HG03571 (cell line): ENCODE measurements around the gene SV2C.

Experiments
- ATAC-seq: cut with Tn5 transposase; IDR thresholded peaks from one replicate; pipeline ENCODE4 v1.9.1; 2021; ENCODE audit not compliant: unreplicated experiment

Gene SV2C

DNA sequence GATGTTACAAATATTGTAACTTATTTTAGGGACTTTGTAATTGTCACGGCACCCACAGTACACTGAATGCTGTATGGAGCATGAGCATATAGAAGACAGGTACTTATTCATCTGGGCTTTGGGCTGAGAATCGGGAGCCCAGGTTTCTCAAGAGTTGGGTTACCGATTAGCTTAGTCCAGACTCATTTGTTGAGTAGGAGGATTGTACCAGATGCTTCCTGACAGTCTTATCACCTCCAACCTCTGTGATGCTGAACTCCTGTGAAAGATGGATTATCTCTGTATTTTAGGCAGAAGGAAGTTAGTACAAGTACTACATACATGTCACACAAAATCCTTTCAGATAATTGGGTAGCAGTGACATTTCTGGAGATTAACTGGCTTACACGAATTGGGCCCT, 79.2 kb downstream of the SV2C start:
- no peak for ATAC-seq

DNA sequence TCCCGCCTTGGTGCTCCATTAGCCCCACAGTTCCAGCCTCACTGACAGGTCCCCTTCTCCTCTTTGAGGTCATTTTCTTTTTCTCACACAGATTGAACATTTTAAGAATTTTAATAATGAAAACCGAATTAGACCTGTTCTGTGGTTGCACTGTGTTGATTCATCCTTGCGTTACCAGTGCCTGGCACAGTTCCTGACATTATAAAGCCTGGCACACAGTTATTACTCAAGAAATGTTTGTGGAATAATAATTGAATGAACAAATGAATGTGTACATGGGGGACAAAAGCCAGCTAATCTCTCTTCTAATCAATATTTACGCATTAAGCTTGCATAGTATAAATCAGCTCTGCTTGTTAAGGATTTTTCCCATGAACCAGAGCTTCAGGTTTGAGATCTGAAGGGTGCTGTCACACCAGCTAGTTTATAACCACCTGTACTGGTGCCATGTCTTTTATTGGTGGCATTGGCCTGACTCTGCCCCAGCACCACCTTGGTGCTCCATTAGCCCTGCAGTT, 80.0 kb downstream of the SV2C start:
- no peak for ATAC-seq

DNA sequence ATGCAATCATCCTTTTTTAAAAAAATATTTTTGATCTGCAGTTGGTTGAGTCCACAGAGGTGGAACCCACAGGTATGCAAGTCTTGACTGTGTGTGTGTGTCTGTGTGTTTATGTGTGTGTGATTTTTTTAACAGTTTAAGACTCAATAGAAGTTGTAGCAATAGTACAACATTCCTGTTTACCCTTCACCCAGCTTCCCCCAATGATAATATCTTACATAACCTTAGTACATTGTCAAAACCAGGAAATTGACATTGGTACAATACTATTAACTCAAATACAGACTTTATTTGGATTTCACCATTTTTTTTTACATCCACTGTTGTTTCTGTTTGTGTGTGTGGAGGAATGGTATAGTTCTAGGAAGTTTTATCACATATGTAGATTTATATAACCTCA, 81.8 kb downstream of the SV2C start:
- no peak for ATAC-seq

DNA sequence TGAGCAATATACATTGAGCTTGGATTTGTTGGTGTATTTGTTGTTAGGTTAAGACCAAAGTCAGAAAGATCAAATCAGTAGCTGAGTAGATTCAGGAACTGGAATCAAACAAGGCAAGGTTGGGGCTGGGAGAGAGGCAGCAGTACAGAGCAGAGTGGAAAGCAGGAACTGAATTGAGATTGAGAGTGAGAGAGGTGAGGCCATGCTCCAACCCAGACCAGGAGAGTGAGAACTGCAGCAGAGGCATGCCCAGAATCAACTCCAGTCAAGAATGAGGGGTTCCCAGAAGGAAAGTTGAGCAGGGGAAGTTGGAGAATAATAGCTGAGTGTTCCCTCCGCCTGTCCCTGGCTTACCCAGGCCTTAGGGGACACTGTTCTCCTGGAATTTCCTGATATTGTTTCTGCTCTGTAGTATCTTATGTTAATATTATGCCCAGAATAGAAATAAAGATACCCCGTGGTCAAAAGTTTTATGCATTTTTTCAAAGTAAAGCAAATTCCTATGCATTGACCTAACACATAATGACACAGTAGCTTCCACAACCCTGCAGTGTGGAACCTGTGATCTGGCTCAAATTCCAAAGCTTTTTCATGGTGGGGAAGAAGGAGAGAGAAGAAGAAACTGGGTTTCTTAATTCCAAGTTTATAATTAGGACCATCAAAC, 82.7 kb downstream of the SV2C start:
- ATAC-seq, result no peak

DNA sequence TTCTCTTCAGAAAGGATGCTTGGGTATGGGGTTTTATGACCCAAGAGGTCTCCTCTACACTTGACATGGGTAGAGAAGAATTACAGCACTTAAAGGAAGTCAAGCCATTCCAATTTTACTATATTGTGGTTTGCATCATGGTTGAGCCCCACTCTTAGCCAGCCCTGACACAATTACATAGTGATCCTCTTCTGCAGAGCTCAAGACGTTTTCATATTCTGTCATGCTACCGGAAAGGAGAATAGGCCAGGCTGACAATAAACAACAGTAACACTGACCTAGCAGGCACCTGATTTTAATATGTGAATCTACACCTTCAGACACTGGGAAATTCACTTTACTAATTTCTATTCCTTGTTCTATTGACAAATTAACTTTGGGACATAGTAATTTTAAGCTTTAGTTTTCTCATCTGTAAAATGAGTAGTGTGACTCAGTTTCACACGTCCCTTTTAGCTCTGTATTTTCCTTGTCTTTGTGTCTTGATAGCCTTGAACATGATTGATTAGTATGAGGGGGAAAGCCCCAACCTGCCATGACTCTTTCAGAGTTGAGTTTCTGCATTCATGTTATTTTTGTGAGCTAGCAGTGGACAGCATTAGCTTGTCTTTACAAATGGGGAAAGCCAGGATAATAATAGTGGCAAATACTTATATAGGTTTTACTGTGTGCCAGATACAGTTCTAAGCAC, 83.8 kb downstream of the SV2C start:
- no peak for ATAC-seq

DNA sequence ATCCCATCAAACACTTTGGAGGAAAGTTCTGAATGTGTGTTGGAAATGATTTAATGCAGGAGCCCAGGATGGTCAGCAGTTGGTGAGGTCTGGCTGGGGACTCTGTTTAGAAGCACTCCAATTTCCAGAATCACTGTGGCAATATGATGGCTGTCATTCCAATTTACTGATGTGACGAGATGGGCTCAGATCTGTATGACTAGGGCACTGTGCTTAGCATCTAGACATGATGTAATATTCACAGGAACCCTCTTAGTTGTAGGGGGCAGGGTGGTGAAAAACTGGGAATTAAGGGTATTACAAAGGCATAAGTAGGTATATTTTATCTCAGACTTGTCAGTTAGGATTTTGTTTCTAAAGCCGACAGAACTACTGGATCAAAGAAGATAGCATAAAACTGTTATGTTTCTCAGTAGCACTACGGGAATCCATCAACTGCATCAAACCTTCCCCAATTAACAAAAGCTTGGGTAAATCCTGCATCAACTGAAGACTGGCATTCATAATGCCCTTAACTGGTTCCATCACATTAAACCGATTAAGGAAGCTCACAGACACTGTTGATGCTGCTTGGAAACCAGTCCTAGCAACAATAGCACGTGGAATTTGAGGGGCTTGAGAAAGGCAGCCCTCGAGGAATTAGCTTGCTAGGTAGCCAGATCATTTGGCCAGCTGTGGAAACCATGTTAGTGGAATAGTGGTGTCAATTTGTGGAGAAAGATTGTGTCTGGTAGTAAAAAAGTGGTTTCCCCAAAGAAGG, 86.1 kb downstream of the SV2C start:
- ATAC-seq, result no peak

DNA sequence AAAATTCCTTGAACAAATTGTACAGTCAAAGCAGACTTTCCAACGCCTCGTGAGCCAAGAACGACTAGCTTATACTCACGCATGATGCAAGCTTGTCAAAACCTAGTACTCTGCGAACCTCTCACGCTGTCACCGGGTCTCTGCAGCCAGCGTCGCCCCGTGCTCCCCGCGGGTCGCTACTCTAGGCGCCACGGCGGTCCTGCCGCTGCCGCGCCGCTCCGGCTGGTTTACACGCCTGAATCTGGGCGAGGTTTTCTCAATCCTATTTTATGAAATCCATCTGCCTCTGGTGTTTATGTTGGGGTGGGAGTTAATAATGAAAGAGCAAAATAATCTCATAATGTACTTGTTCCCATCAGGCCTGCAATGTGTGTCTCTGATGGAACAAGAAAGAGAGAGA, 90.9 kb downstream of the SV2C start:
- ATAC-seq, result no peak

DNA sequence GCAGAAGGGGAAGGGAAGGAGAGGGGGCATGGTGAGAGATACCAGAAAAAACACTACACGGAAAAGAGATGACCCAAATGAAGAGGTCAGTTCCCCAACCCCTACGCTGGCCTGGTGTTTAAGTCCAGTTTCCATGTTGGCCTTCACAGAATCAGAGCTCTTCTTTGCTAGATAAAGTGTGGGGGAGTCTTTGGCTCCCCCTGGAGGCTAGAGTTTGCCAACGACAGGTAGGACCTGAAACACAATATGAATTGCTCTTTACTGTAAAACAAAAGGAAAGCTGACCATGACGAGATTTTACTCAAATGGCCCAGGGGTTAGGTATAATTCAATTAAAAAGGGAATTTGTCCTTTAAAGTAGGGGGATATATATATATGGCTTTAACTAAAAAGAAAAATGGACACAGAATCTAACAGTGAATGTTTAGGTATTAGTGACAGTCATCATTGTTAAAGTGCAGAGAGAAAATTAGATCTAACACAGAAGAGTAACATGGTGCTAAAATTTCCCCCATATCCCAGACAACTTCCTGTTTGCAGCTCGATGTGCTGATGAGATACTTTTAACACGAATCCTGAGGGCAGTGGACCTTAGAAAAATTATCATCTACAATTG, 92.0 kb downstream of the SV2C start:
- no peak for ATAC-seq

DNA sequence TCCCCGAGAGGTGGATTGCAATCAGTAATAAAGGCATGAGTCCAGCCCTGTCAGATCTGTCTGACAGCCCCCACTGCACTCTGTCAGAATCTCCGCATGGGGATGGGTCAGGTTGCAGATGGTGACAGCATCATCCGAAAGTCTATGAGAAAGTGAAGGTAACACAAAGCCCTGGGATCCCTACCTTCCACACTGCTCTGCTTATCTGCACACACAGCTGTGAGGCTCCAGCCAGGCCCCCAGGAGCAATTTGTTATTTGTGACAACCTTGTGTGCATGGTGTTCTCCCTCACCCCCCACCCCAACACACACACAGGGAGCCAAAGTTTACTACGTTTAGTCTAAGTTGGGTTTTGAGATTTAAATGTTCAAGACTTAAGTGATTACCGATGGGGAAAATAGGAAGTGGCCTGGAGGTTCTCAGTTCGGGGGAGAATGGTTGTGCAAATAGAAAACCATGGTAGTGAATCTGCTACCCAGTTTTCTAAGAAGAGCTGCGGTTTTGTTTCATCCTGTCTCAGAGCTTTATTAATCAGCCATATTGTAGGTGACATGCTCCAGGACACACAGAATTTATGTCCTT, 92.7 kb downstream of the SV2C start:
- peak; percentile 79 for ATAC-seq

DNA sequence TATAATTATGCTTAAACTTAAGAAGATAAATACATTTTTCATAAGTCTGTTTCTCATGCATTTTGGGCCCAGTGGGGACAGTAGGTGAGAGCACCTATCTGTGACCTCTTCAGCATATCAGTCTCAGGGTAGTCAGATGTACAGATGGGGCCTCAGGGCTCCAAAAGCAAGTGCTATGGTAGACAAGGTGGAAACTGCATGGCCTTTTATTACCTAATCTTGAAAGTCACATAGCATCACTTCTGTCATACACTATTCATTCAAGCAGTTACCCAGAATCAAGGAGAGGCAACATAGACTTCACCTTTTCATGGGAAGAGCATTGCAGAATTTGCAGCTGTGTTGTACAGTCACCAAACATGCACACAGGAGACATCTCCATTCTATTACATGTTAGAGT, 94.8 kb downstream of the SV2C start:
- ATAC-seq, result no peak

DNA sequence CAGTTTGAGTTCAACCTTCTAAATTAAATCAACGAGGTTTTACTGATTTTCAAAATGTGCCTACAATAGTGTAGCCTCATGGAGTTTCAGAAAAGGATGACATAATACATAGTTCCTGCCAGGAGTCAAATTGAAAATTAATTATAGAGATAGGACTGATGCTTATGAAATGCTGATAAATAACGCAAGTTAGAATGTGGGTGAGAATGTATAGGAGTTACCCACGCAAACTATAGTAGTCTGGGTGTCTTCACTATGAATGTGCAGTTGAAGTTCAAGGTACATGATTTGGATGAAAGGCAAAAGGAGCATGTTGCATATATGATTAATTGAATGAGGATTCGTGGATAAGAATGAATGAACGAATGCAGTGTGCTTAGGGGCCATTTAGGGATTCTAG, 95.7 kb downstream of the SV2C start:
- ATAC-seq, result no peak

DNA sequence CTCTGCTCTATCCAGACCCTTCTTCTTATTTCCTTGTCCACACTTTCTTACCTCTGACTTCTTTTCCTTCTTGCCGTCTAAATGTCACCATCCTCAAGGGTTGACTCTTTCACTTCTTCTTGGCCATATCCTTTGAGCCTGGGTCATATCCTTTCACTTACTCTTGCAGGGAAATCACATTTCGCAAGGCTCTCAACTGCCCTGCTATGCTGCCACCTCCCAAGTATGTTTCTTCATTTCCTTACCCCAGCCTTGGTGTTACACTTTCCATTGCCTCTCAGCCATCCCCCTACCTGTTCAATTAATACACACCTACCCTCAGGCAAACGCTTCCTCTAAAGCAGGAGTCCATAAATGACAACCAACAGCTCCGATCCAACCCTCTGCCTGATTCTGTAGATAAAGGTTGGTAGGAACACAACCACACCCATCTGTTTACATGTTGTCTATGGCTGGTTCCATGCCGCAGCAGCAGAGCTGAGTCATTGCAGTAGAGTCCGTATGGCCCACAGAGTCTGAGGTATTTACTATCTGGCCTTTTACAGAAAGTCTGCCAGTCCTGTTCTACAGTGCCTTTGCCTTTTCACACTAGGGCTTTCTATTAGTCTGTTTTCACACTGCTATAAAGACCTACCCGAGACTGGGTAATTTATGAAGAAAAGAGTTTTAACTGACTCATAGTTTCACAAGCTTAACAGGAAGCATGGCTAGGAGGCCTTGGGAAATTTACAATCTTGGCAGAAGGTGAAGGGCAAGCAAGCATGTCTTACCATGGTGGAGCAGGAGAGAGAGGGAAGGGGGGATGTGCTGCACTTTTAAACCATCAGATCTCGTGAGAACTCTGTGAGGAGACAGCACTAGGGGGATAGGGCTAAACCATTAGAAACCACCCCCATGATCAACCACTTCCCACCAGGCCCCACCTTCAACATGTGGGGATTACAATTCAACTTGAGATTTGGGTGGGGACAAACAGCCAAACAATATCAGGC, 97.9 kb downstream of the SV2C start:
- no peak for ATAC-seq

DNA sequence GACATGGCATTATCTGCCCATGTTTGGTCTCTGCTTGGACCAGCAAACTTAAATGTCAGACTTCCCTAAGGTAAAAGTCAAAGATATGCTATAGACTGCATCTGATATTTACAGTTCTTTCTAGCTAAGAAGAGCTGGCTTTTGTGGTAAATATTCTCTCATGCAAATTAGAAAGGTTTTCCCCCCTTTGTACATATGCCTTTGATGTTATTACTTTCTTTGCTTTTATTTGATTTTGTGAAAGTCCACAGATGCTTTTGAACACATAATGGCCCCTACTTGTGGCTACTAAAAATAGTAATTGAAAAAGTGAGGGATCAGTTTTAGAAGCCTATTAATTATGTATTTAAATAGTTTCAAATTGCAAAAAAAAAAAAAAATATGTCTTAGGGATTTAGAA, 104.2 kb downstream of the SV2C start:
- ATAC-seq, result no peak

DNA sequence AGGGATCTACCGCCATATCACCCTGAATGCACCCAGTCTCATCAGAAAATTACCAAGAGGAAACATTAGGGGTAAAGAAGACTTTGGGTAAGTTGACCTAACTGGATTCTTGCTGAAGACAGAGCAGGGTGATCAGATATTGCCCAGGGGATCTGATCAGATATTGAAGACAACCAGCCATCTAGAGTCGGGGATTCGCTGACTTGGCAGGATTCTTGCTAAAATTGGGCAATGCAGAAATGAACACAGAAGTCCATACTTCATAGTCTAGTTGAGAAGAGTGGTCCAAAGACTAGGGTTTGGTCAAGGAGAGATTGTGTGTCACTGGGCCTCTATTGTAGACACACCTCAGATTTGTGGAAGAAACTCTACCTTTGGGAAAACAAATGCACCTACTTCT, 107.2 kb downstream of the SV2C start:
- ATAC-seq, result no peak

DNA sequence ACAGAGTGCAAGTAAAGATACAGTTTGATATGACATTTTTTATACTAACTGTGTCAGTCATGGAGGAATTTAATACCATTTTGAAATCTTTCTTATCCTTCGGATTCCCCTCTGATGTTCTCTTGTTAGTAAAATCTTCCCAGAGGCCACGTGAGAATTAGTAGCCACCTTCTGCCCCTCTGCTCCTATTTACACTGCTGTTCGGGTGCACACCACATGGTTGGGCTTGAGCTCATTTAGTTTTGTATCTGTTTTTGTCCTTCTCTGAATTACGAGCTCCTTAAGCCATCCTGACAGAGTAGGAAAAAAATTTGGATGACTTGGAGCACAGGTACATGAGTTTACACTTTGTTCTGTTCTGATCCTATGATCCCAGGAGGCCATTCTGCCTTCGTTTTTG, 109.7 kb downstream of the SV2C start:
- no peak for ATAC-seq

DNA sequence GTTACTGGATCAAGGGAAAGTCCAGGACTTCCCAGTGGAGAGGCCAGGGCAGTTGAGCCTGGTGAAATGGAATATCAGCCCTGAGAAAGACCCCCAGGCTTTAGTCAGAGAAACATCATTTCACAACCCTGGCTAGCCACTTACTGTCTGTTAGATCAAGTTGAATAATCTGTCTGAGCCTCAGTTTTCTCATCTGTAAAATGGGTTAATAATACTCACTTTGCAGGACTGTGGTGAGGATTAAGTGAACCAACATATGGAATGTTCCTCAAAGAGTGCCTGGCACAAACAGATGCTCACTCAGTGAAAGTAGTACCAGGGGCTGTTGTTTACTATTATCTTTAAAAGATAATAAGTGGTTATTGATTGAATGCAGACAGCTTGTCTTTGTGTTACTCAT, 110.5 kb downstream of the SV2C start:
- no peak for ATAC-seq

DNA sequence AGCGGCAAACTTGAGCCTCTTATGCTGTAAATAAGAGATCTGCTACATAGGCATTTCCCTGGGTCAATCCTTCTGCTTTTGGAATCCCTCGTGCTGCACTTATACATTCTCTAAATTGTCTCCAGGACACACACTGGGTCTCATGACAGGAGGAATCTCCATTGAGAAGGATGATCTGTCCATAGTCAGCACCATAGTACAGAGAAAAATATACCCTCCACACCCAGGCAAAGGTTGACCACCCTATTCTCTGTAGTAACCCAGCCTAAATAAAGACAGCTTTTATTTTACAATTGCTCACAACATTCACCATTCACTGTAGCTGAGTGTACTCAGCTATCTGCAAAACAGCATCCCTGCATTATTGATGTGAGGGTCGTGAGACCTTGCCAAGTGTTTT, 111.2 kb downstream of the SV2C start:
- ATAC-seq, result no peak

DNA sequence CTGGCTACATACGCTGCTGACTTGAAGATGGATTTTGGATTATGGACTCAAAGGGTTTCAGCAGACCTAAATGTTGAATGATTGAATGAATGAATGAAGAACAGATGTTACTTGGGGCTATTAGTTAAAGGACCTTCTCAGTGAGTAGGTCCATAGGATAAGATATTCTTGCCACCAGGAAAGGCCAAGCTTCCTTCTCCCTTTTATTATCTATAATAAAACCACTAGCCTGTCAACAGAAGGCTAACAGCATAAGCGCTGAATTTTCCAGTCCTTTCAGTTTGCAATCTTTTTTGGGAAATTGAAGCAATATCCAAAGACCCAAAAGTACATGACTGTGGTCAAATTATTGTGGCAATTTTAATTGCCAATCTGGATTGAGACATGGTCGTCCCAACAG, 113.3 kb downstream of the SV2C start:
- no peak for ATAC-seq

DNA sequence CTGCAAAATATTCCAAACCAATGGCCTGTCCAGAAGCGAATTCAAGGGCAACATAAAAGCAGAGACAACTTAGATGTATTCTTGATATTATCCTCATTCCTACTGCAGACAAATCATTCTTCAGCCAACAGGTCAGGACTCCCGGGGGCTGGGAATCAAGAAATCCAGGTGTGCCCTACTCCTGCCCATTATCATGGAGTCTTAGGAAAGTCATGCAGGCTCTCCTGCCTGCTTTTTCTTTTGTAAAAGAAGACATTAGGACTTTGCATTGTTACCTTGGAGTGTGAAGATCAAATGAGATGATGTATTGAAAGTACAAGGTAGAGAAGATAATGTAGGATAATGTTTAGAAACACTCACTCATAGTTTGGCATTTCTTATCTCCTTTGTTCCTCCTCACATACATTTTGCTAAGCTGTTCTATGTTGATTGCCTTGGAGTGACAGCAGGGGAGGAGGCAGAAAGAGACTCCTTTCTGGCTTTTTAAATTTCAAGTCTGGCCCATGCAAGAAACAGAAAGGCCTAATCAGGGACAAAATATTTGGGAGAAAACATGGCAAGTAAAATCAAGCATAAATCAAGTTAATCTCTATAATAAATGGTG, 113.8 kb downstream of the SV2C start:
- ATAC-seq, result no peak

DNA sequence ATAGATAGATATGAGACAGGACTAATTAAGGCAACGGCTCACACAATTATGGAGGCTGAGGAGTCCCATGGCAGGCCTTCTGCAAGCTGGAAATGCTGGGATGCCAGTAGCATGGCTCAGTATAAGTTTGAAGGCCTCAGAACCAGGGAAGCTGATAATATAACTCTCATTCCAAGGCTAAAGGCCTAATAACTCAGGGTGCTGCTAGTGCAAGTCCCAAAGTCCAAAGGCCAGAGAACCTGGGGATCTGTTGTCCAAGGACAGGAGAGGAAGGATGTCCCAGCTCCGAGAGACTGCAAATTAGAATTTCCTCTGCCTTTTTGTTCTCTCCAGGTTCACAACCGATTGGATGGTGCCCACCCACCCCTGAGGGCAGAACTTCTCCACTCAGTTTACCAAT, 114.5 kb downstream of the SV2C start:
- no peak for ATAC-seq
